MM.1S (cell line): Measurements from ENCODE around the gene CD164L2.

Experiments
- EZH2 ChIP-seq: fragments of 300-600 bp; sonication (generic); optimal IDR thresholded peaks from 2 replicates; pipeline ENCODE3; 2017; ENCODE audit warnings: low read depth, mild to moderate bottlenecking, antibody characterized with exemption, low read length, mixed read lengths
- EZH2phosphoT487 ChIP-seq: fragments of 300-600 bp; sonication (generic); IDR thresholded peaks from 2 replicates; pipeline ENCODE4 v1.6.1; 2018; ENCODE audit warnings: antibody characterized with exemption, low read length
- TF ChIP-seq, protein P1 (sequence below): fragments of 300-600 bp; sonication (generic); IDR thresholded peaks from 2 replicates; pipeline ENCODE4 v1.5.1; 2016; ENCODE audit warnings: antibody characterized with exemption, low read length, mixed read lengths

DNA sequence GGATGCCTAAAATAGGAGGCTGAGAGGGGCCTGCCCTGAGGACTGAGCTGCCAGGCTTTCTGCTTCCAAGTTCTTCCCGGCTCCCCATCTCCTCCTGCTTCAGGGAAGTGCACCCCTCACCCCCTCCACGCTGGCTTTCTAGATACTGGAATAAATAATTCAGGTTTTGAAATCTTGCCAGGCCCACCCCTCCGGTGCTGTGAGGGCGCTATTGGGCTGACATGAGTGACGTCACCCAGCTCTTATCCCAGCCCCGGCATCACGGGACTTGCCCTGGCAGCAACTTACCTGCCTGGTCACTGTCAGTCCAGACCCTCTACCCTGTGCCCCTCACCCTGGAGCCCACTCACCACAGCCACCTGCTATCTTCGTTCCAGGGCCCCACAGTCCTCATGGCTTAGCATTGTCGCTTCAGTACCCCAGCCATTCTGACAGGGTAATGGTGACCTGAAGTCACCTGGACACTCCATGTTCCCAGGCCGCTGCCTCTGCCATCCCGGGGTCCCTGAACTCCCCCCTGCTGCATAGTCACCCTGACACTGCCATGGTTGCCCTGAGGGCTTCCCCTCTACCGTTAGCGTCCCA, 8.5 kb upstream of the CD164L2 start:
- TF ChIP-seq EZH2 (no peak), EZH2phosphoT487 (no peak)
- TF ChIP-seq, protein P1, sequence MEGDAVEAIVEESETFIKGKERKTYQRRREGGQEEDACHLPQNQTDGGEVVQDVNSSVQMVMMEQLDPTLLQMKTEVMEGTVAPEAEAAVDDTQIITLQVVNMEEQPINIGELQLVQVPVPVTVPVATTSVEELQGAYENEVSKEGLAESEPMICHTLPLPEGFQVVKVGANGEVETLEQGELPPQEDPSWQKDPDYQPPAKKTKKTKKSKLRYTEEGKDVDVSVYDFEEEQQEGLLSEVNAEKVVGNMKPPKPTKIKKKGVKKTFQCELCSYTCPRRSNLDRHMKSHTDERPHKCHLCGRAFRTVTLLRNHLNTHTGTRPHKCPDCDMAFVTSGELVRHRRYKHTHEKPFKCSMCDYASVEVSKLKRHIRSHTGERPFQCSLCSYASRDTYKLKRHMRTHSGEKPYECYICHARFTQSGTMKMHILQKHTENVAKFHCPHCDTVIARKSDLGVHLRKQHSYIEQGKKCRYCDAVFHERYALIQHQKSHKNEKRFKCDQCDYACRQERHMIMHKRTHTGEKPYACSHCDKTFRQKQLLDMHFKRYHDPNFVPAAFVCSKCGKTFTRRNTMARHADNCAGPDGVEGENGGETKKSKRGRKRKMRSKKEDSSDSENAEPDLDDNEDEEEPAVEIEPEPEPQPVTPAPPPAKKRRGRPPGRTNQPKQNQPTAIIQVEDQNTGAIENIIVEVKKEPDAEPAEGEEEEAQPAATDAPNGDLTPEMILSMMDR: no peak
